Adipose tissue (tissue), 3 donors: ENCODE results near the gene PLEKHG3. TPM values are rescaled to one million over a fixed set of nuclear protein-coding genes. Genes with fewer than 3 reads are reported as not detected.

Source experiments
- H3K27ac ChIP-seq: one replicate; pipeline ENCODE4 v1.5.1; 2013; ENCODE audit warnings: low read depth, low read length
- WGBS, 3 donors: extraction: QIAGEN DNeasy Blood & Tissue Kit; methylation state at CpG; one replicate each; pipeline ENCODE4 v1.1.7; 2013; 5-methylcytosine and 5-hydroxymethylcytosine counted together
- polyA plus RNA-seq, 3 donors: library from polyadenylated mRNA; stranded (reverse); fragments of 200-250 nt; gene quantifications; one replicate each; pipeline ENCODE4 v1.2.3, GENCODE V29; 2013
- donor health status: healthy with polysubstance abuse.
- donor health status: Bipolar disorder and iron deficiency.
- donor health status: healthy.

Gene PLEKHG3
- polyA plus RNA-seq, 3 donors = 17.8 to 23.5 (median 21.3) TPM

GRCh38 chr14:64703395-64704142 is 655 bp upstream of the PLEKHG3 start:
- no peak overlapping the region for H3K27ac ChIP-seq
- 12 to 21% (median 19%) methylated on average over 26 of the region's 26 CpGs for WGBS, 3 donors

GRCh38 chr14:64704743-64705380 is 638 bp downstream of the PLEKHG3 start:
- 0 to 2% (median 1%) methylated on average over 51 of the region's 51 CpGs for WGBS, 3 donors
- peak overlapping the region; percentile 51 for H3K27ac ChIP-seq

GRCh38 chr14:64705381-64706118 is 1.3 kb downstream of the PLEKHG3 start:
- 13 to 22% (median 18%) methylated on average over 18 of the region's 18 CpGs for WGBS, 3 donors
- H3K27ac ChIP-seq = no peak overlapping the region

GRCh38 chr14:64706119-64706592 is 1.9 kb downstream of the PLEKHG3 start:
- no peak overlapping the region for H3K27ac ChIP-seq
- 18 to 51% (median 46%) methylated on average over 4 of the region's 4 CpGs for WGBS, 3 donors

- 18 to 55% (median 53%) methylated on average over 14 of the region's 14 CpGs for WGBS, 3 donors
- H3K27ac ChIP-seq = no peak overlapping the region
These were observed 2.5 kb downstream of the PLEKHG3 start for GRCh38 chr14:64706593-64707193.

GRCh38 chr14:64707661-64708060 is 3.4 kb downstream of the PLEKHG3 start:
- WGBS, 3 donors = 50 to 63% (median 63%) methylated on average over 7 of the region's 7 CpGs
- no peak overlapping the region for H3K27ac ChIP-seq

- WGBS, 3 donors = 20 to 39% (median 32%) methylated on average over 18 of the region's 18 CpGs
- H3K27ac ChIP-seq = peak overlapping the region; percentile 12
These were observed 4.2 kb downstream of the PLEKHG3 start for GRCh38 chr14:64708148-64709004.

GRCh38 chr14:64709126-64709525 is 4.9 kb downstream of the PLEKHG3 start:
- 57 to 78% (median 73%) methylated on average over 5 of the region's 5 CpGs for WGBS, 3 donors

GRCh38 chr14:64711039-64711438 is 6.8 kb downstream of the PLEKHG3 start:
- WGBS, 3 donors = 39 to 74% (median 42%) methylated on average over 5 of the region's 5 CpGs
- H3K27ac ChIP-seq = no peak overlapping the region

More at GRCh38 chr14:64709126-64709525, 4.9 kb downstream of the PLEKHG3 start:
- no peak overlapping the region for H3K27ac ChIP-seq

- H3K27ac ChIP-seq = no peak overlapping the region
These were observed 9.5 kb downstream of the PLEKHG3 start for GRCh38 chr14:64713677-64714076.

- 75 to 92% (median 91%) methylated on average over 5 of the region's 5 CpGs for WGBS, 3 donors
- H3K27ac ChIP-seq = no peak overlapping the region
These were observed 10.3 kb downstream of the PLEKHG3 start for GRCh38 chr14:64714432-64715025.

- 30 to 60% (median 40%) methylated on average over 4 of the region's 4 CpGs for WGBS, 3 donors
- no peak overlapping the region for H3K27ac ChIP-seq
These were observed 11.0 kb downstream of the PLEKHG3 start for GRCh38 chr14:64715146-64715627.

- 19 to 55% (median 49%) methylated on average over 22 of the region's 22 CpGs for WGBS, 3 donors
- no peak overlapping the region for H3K27ac ChIP-seq
These were observed 11.6 kb downstream of the PLEKHG3 start for GRCh38 chr14:64715628-64716412.

GRCh38 chr14:64717870-64718269 is 13.6 kb downstream of the PLEKHG3 start:
- H3K27ac ChIP-seq = no peak overlapping the region
- WGBS, 3 donors = 17 to 55% (median 45%) methylated on average over 6 of the region's 6 CpGs

GRCh38 chr14:64718762-64719161 is 14.5 kb downstream of the PLEKHG3 start:
- 74 to 88% (median 76%) methylated on average over 7 of the region's 7 CpGs for WGBS, 3 donors
- no peak overlapping the region for H3K27ac ChIP-seq

- H3K27ac ChIP-seq = no peak overlapping the region
- 71 to 87% (median 83%) methylated on average over 7 of the region's 7 CpGs for WGBS, 3 donors
These were observed 15.4 kb downstream of the PLEKHG3 start for GRCh38 chr14:64719601-64720000.

GRCh38 chr14:64720131-64720576 is 15.9 kb downstream of the PLEKHG3 start:
- H3K27ac ChIP-seq = no peak overlapping the region
- 59 to 81% (median 68%) methylated on average over 7 of the region's 7 CpGs for WGBS, 3 donors
